Bronchial epithelial cell (primary cell): ENCODE measurements around the gene FDX2. TPM values are rescaled to one million over a fixed set of nuclear protein-coding genes. Genes with fewer than 3 reads are reported as not detected.

ENCODE experiments used
- DNase-seq: peaks from one replicate; pipeline ENCODE4 v3.0.0-alpha.2; 2010; ENCODE audit warnings: low read depth
- FAIRE-seq: peaks from 2 replicates; lab custom pipeline; 2011; peaks lifted over from hg19 to GRCh38; lab: Jason Lieb, UNC
- H3K27me3 ChIP-seq: 2 replicates; pipeline ENCODE4 v1.5.1; 2011; ENCODE audit warnings: low read length; ENCODE audit not compliant: control insufficient read depth, insufficient read depth
- H3K36me3 ChIP-seq: 2 replicates; pipeline ENCODE4 v1.5.1; 2011; ENCODE audit warnings: low read length; ENCODE audit not compliant: control insufficient read depth, insufficient read depth
- H3K4me3 ChIP-seq: 2 replicates; pipeline ENCODE4 v1.5.1; 2011; ENCODE audit warnings: mild to moderate bottlenecking, low read depth, low read length, control low read depth
- CTCF ChIP-seq: IDR thresholded peaks from 2 replicates; pipeline ENCODE4 v1.5.1; 2011; ENCODE audit warnings: mild to moderate bottlenecking, moderate library complexity, low read length, control low read depth, inconsistent platforms; ENCODE audit not compliant: insufficient read depth, severe bottlenecking
- total RNA-seq: library from RNA; depleted of rRNA; stranded (reverse); fragments of >200 nt; gene quantifications from 2 replicates; pipeline ENCODE4 v1.2.1, GENCODE V29; 2014

Gene FDX2
- total RNA-seq, 1 donor from 2014 or later = 24.2 TPM

- FAIRE-seq = no peak
- DNase-seq = no peak
- H3K4me3 ChIP-seq = no peak overlapping the region
- no peaks in the 10 kb centered on the region for H3K36me3 ChIP-seq
- no peak for TF ChIP-seq CTCF
- H3K27me3 ChIP-seq = no peaks in the 10 kb centered on the region
These were observed 19.7 kb upstream of the FDX2 start for GRCh38 chr19:10335352-10335985.

- DNase-seq = peak; percentile 86
These were observed 19.0 kb upstream of the FDX2 start for GRCh38 chr19:10334588-10335351.

GRCh38 chr19:10333758-10334587, 18.2 kb upstream of the FDX2 start:
- H3K4me3 ChIP-seq = peak overlapping the region; percentile 93
- FAIRE-seq = no peak
- TF ChIP-seq CTCF = no peak
- no peaks in the 10 kb centered on the region for H3K27me3 ChIP-seq
- no peak for DNase-seq
- H3K36me3 ChIP-seq = peaks cover 6% of the 10 kb centered on the region

More at GRCh38 chr19:10334588-10335351, 19.0 kb upstream of the FDX2 start:
- H3K27me3 ChIP-seq = no peaks in the 10 kb centered on the region
- H3K36me3 ChIP-seq = peaks cover 3% of the 10 kb centered on the region
- no peak for FAIRE-seq
- peak; percentile 18 for TF ChIP-seq CTCF
- H3K4me3 ChIP-seq = peak overlapping the region; percentile 93

- Histone ChIP-seq H3K4me3 (peak within 1 kb of the TSS; percentile 93), H3K27me3 (no peaks in the 10 kb centered on the region), H3K36me3 (peaks cover 11% of the 10 kb centered on the region)
- TF ChIP-seq CTCF = no peak
- FAIRE-seq (no peak), DNase-seq (peak; percentile 87)
These were observed 17.3 kb upstream of the FDX2 start, which contains the start of gene RAVER1 for GRCh38 chr19:10332965-10333757. TSS of gene RAVER1 (minus strand) at chr19:10333529. CDS start at chr19:10333507, 22 bp downstream.
